H4 (cell line): Measurements from ENCODE around the gene SULF2. TPM values are rescaled to one million over a fixed set of nuclear protein-coding genes. Genes with fewer than 3 reads are reported as not detected.

Source experiments
- DNase-seq: peaks from one replicate; pipeline ENCODE4 v3.0.0-alpha.2; 2015; ENCODE audit warnings: low spot score
- total RNA-seq: library from RNA; depleted of rRNA; stranded (reverse); fragments of >200 nt; shearing (Covaris generic); gene quantifications from 2 replicates; pipeline ENCODE4 v1.2.3, GENCODE V29; 2014

SULF2 gene
- total RNA-seq, 1 experiment from 2014 or later = 269 TPM

DNA sequence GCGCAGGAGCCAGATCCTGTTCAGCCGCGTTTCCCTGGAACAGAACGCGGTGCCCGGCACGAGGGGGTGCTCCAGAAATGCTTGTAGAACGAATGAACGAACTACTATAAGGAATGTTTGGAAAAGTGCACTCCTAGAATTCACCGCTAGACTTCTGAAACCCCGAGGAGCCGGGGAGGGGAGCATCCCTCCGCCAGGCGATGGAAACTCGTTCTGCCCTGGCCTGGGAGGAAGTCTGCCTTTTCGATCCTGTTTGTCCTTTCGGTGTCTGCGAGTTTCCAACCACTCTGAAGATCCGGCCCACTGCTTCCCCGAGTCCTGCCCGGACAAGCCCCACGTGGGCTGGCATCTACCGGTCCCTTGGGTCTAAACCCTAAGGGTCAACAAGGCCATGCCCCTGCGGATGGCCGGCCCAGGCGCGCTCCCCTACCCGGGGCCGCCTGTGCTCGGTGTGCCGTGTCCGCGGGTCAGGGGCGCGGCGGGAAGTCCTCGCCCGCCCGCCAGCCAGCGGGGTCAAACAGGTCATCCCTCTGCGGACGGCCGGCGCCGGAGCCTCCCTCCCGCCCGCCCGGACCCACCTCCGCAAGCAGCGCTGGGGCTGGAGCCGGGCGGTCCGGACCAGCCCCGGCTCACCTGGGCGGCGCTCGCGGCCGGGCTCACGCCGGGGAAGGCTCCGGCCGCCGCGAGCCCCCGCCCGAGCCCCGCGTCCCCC, 526 bp downstream of the SULF2 start:
- peak; percentile 23 for DNase-seq

DNA sequence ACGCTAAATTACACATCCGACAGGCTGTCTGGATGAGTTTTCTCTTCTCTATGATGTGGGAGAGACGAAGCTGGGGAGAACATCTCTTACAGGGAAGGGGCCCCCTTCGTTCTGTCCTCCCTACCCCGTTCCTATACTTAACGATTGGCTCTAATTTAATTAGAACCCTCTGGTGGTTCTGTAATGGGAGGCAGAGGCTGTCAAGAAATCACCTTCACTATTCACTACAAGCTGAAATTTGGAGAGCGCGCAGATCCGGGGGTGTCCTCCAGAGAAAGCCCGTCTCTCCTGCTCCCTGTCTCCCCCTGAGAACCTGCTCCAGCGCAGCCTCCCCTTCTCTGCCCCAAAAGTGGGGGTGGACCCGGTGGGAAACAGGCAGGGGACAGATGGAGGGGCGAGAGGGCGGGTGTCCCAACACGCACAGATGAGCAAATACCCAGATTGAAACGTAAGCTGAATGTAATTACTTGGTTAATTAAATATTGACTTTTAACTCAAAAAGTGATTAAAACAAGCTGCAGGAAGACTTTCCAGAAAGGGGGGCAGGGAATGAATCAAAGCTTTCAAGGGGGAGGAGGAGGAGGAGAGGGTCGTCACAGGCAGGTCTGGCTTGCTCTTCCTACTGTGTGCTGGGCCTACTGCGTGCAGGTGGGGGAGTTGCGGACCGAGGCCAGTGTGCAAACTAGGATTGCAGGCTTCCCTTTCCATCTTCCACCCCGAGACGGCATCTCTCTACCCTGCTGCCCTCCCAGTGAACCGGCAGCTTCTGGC, 1.3 kb downstream of the SULF2 start:
- no peak for DNase-seq

DNA sequence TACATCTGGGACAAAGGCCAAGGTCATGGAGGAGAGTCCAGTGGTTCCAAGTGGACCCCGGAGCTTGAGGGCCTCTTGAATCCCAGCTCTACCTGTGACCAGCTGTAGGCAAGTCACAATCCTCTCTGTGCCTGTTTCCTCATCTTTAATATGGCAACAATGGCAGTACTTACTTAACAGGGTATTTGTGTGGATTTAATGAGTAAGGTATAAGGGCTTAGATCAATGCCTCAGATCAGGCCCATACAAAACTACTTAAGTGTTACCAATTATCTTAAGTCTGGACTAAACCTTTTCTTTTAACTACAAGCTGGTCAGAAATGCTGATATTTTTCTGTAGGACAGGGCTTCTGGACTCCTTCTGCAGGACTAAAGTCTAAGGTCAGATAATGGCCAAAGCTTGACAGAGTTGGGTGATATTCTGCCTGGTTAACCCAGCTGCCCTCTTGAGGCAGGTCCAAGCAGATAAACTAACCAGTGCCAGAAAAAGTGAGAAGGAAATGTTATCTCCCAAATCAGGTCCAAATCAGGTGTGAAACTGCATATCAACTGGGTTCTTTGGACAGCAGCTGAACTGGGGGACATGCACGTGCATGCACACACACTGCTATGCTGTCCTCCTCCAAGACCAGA, 2.2 kb downstream of the SULF2 start:
- no peak for DNase-seq

DNA sequence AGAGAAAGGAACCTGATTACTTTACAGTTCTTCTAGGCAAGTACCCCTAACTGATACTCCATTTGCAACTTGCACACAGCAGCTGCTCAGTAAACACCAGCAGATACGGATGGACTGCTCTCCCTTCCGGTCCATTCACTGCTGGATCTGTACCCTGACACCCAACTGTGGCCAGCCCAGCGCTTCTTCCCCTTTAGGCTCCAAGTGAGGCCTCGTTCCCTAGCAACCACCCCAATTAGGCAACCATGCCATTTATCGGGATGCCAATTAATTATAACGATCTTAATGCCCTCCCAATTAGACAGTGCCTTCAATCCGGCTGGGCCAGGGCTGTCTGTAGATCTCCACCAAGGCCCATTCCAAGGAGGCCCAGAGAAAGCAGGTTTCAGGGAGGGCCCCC, 3.2 kb downstream of the SULF2 start:
- DNase-seq = no peak

DNA sequence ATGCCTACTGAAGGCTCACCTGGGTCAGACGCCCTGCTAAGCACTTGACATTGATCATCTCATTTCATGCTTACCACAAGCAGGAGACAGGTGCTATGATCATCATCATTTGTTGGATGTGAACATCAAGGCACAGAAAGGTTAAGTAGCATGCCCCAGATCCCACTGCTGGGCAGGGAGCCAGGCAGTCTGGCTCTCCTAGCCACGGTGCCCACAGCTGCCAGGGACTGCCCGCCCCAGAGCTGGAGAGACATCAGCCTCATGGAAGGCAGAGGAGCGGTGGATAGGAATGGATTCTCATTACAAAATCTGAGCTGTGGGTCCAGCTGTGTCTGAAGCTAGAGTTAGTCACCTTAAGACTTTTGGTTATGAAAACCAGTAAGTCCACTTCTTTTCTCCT, 3.6 kb downstream of the SULF2 start:
- no peak for DNase-seq

DNA sequence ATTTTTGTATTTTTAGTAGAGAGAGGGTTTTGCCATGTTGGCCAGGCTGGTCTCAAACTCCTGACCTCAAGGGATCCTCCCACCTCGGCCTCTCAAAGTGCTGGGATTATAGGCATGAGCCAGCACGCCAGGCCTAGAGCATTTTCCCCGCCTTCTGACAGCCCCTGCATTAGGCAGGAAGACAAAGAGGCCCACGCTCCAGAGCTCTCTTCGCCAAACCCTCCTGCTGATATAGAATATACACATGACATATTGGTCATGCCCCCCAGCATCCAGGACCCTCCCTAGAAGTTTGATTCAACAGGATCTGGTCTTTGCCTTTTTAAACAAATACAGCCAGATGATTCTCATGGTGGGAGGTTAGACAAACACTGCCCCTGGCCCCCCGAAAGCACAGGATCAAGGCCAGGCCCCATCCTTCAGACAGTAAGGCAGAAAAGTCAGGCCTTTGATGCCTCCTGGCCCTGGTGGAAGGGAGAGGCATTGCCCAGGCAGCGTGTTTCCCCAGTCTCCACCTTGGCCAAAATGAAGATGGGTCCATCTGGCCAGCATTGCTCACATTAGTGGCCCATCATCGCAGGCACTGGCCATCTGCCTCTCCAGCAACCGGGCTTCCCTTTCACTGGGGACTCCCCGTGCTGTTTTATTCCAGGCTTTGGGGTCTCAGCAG, 4.4 kb downstream of the SULF2 start:
- no peak for DNase-seq

DNA sequence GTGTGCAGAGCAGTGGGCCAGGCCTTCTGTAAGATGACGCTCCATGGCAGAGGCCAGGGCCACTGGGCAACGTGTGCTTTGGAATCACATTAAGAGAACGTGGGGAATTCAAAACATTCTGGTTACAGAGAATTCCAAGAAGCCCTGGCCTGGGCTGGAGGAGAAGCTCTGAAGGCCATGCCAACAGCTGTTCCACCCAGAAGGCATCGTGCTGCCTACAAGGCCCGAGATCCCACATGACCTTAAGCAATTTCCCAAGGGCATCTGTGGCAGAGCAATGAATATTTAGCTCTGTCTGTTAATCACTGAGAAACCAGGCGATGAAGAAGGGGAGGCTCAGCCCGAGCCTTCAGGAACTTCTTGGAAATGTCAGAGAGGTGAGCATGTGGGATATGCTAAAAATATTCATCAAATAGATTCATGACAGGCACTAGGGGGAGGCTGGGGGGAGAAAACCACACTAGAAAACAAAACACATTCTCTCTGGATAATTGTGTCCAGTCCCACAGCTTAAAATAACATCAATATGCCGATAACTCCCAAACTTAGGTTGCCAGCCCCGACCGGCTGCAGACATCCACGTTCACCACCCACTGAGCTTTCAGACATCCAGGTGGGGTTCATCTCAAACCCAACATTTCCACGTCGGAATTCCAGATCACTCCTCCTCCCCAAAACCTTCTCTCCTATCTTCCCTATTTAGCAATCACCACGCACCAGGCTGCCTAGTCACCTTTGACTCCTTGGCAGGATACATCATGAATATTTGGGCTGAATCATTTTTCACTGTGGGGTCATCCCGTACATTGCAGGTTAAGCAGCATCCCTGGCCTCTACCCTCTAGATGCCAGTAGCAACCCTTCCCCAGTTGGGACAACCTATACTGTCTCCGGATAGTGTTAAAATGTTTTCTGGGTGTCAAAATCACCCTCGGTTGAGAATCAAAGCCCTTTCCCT, 6.6 kb downstream of the SULF2 start:
- no peak for DNase-seq

DNA sequence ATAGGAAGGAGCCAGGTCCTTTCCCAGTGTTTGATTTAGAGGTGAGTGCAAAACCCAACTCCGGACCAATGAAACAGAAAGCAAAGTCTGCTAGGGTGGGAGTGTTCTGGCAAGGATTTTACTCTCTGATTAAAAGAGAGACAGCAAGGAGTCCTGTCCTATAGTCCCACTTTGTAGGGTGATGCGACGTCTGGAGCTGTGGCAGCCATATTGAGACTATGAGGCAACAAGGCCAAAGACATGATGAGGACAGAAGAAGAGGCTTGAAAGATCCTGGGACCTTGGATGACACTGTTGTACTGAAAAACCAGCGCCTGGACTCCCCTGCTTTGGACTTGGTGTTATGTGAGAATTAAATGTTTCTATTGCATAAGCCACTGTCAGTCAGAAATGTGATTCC, 8.1 kb downstream of the SULF2 start:
- DNase-seq = no peak

DNA sequence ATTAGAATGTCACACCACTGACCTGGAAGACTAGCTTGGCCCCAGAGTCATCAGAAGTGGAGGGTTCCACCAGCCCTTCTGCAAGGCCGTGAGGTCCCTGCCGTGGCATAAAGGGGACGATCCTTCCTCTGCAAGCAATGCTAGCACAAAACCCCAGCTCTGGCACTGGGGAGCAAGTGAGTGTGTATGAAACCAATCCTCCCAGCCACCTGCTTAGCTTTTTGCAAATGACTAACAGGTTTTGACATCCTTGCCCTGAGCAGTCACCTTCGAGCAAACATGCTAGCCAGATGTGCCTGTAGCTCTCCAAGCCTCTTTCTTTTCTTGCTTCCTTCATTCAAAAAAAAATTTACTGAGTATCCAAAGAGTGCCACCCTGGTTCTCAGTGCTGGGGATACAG, 8.6 kb downstream of the SULF2 start:
- DNase-seq = no peak

DNA sequence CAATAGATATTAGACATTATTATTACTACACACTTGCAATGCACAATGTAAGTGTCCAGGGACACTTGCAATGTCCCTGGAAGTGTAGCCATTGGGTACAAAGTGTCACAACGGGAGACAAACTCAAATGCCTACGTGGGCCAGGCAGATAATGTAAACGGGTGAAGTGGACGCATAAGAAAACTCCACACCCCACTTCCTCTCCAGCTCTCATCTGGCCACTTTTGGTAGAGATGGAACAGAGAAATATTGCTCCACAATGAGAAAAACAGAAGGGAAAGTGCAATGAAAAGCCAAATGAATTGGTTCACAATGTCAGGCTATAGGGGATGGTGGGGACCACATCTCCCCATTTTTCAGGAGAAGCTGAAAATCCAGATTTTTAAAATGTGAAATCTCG, 9.4 kb downstream of the SULF2 start:
- no peak for DNase-seq

DNA sequence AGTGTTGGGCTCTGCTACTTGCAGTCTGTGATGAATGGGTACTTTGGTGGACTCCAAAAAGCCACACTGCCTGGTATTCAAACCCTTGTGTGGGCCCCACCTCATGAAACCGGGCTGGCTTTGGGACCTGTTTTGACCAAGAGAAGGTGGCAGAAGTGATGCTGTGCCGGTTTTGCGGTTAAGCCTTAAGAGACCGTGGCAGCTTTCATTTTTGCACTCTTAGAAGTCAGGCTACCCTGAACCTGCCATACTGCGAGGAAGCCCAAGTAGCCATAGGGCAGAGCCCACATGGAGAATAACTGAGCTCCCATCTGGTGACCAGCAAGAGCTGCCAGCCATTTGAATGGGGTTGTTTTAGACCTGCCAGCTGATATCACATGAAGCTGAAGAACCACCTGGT, 10.2 kb downstream of the SULF2 start:
- no peak for DNase-seq

DNA sequence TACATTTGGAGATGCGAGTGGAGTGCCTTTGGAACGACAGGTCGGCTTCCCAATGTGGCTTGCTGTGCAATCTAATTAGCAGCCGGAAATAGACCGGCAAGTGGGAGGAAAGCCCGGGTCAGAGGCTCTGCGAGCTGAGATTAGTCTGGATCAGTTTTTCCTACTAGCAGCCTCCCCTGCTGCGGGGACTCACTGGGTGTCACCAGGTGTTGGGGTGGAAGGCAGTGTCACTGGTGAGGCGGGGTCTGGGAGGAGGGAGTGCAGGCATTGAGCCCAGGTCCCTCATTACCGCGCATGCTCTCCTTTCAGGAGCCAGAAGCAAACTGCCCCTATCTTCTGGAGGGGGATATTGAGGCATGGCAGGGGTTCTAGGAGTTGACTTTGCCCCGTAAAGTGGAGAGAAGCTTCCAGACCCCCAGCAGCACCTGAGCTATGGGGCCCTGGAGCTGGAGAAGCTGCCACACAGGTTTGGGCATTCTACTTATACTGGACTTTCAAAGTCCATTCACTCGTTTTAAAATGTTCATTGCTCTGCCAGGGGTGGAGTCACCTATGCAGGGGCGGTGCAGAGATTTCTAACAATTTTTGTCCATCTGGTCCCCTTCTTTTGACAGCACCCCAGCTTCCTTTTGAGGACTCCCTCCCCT, 11.0 kb downstream of the SULF2 start:
- DNase-seq = no peak

DNA sequence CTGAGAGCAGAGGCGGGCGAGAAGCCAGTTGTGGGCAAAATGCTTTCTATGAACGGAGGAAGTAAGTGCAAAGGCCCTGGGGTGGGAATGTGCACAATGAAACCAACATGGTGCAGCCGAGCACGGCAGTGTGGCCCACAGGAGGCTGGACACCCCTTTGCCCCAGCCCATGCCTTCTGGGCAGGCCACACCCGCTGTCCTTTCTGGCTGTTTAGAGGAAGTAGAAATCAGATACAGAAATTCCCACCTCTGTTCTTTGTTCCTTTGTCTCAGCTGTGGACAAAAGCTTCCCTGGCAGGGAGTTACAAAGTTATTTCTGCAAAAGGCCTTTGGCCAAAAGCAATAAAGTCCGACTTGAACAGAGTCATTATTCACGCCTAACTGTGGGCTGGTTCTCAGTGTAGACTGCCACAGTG, 11.9 kb downstream of the SULF2 start:
- DNase-seq = no peak

DNA sequence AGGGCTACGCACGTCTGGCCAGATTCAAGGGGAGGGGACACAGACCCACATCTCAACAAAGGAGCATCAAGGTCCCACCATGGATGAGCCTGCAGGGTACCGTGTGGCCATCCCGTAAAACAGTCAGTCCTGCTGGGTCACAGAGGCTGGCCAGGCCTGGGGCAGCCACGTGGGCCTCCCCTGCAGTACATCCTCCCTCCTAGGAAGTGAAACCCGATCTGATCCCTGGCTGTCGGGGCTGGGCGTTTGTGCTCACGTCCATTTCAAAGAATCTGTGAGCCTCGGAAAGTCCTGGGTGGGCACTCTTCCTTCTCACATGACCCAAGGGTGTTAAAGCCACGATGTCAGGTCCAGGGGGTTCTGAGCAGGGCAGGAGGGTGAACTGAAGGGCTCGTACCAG, 14.3 kb downstream of the SULF2 start:
- DNase-seq = no peak

DNA sequence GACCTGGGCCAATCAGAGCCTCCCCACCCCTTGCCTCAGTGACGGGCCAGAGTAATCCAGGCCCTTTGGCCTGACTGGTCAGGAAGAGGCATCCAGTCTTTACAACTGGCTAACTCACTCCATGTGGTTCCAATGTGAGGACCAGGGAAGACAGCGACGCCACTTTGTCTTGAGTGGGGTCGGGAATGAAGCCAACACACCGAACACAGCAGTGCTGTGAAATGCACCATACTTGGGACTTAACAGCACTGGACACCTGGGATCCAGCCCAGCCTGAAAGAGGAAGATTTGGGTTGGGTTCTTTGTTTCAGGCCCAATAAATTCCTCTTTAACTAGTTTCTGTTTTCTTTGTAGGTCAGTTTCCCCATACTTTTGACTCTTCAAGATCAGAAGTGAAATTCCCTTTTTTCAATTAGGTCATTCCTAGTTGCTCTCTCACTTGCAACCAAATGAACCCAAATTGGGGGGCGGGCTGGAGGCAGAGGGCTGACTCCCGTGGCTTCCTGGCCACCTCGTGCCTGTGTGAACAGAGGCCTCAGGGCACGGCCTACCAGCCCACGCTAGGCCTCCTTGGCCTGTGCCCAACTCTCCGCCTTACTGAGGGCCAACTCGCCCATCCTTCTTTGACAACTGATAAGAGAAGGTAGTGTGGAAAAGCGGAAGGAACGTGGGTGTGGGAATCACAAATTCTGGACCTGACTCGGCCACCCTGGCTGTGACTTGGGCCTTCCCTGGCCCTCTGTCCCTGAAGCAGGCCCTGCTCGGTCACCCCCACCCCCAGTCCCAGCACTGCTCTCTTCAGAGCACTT, 17.1 kb downstream of the SULF2 start:
- no peak for DNase-seq

DNA sequence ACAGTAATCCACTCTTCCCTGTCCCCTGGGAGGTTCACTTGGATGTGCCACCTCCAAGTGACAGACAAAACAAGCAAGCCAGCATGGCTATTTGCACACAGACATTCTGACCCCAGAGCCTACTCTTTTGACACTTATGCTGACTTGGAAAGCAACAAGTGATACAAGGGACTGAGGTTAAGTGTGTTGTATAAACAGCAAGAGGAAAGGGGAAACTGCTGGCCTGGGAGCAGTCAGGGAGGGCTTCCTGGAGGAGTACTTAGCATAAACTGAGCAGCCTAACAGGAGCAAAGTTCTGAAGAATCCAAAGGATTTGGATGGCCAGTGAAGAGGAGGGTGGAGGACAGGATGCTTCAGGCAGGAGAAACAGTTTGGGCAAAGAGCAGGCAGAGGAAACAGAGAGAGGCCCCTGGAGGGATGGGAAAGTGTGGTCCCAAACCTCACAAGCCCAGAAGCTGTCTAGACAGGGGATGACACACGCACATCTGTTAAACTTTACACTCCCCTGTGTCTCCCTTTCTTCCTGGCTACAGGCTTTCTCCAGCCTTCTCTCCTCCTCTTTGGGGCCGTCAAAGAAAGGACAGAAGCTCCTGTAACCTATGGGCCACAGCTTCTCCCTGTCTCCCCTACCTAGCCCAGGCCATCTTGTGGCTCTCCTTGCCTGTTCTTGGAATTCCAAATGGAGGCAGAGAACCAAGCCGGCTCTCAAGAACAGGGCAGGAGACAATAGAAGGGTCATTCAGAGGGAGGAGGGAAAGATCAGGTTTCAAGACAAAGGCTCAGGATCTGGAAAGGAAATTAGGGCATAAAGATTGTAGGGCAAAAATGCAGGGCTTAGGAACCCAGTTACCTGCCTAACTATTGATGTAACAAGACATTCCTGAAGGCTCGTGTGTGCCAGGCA, 19.3 kb downstream of the SULF2 start:
- DNase-seq = no peak

DNA sequence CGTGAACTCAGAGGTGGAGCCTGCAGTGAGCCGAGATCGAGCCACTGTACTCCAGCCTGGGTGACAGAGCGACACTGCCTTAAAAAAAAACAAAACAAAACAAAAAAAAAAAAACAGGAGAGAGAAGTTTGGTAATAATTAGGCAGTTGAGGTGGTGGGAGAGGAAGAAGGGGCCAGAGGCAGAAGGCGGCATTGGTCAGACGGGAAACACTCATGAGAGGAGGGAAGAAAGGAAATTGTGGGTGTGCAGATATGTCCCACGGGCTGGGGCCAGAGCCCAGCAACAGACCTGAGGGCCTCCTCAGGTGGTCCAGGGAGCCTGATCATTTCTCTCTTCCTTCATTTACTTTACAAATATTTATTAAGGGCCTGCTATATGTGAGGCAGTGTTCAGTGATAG, 20.0 kb downstream of the SULF2 start:
- DNase-seq = no peak

DNA sequence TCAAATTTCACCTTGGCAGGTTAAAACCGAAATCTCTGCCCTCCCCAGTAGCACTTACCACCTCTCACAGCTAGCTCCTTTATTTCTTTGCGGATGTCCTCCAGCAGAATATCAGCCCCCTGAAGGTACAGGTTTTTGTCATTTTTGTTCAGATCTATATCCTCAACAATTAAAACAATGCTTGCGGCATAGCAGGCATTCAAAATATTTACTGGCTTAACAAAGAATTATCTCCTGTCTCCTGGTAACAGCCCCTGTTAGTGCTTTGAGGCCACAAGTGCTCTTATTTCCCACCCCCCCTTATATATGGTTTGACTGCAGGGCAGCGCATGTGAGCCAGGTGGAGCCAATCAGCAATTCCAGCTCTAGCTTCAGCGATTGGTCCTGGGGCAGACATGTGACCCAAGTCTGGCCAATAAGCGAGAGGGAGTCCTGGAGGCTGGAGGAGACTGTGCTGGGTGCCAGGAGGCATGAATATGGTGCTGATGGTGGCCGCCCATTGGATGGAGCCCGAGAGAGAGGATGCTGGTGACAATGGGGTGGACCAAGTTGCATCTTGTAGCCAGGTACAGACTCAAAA, 21.0 kb downstream of the SULF2 start:
- peak; percentile 21 for DNase-seq
